ENCODE data around the gene EFNA3.
A peak's percentile ranks its signal among the peaks of the same experiment; 100 is the strongest.

Gene EFNA3

DNA sequence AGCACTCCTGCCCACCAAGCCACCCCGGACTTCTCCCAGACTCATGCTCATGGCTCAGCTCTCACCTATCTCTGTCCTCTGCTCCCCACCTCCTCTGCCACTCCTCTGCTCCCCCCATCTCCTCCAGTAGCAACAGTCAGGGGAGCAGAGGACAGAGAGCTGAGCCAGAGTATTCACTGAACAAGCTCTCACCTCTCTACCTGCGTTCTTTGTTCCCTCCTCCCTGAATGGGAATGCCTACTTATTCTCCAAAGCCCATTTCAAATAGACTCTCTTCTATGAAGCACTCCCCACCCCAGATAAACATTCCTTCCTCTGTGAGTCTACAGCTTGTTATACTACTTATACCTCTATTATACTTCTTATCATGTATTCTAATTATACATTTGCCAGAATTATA lies 42.6 kb downstream of the EFNA3 start:
- TF ChIP-seq, protein P1, sequence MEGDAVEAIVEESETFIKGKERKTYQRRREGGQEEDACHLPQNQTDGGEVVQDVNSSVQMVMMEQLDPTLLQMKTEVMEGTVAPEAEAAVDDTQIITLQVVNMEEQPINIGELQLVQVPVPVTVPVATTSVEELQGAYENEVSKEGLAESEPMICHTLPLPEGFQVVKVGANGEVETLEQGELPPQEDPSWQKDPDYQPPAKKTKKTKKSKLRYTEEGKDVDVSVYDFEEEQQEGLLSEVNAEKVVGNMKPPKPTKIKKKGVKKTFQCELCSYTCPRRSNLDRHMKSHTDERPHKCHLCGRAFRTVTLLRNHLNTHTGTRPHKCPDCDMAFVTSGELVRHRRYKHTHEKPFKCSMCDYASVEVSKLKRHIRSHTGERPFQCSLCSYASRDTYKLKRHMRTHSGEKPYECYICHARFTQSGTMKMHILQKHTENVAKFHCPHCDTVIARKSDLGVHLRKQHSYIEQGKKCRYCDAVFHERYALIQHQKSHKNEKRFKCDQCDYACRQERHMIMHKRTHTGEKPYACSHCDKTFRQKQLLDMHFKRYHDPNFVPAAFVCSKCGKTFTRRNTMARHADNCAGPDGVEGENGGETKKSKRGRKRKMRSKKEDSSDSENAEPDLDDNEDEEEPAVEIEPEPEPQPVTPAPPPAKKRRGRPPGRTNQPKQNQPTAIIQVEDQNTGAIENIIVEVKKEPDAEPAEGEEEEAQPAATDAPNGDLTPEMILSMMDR (IDR thresholded peaks at IDR 0.05; ENCODE audit: low read depth, low read length, missing control alignments) = no peak
- H3K4me3 ChIP-seq (ENCODE audit: low read depth, low read length) = no peak overlapping the region
- in situ Hi-C loops (cut with HindIII; ENCODE audit: low sequenced_read_pairs) = no loop called here
- no peak for DNase-seq (ENCODE audit: low read depth)

DNA sequence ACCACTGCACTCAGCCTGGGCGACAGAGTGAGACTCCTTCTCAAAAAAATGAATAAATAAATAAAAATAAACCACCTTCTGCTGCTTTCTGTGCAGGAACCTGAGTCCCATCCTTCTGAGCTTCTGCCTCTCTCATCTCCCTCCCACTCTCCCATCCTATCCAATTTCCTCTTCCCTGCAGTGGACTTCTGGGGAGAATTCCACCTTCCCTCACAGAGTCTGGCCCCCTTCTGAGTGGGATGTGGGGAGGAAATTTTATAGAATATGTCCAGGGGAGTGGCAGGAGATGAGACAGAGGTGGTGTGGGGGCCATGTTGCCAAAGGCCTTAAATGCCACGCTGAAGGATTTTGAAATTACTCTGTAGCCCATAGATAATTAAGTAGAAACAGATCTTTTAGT lies 43.7 kb downstream of the EFNA3 start:
- no peak for DNase-seq (ENCODE audit: low read depth)
- in situ Hi-C loops (cut with HindIII; ENCODE audit: low sequenced_read_pairs) = no loop called here
- no peak overlapping the region for H3K4me3 ChIP-seq (ENCODE audit: low read depth, low read length)
- TF ChIP-seq, protein P1 (IDR thresholded peaks at IDR 0.05; ENCODE audit: low read depth, low read length, missing control alignments) = no peak

DNA sequence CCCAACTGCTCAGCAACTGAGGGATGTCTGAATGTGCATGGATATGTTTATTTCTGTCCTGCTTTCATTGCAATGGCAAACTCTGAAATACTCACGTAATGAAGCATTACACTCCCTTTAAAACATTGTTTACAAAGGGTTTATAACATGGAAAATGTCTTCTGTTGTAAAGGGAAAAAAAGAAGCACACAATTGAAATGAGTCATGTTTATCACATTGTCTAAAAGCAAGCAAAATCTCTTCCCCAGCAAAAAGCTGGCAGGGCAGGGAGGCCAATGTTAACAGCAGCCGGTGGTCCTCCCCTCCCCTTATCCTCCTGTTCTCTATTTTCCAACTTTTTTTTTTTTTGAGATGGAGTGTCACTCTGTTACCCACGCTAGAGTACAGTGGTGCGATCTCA lies 45.2 kb downstream of the EFNA3 start:
- DNase-seq (ENCODE audit: low read depth) = no peak
- no peak overlapping the region for H3K4me3 ChIP-seq (ENCODE audit: low read depth, low read length)
- TF ChIP-seq, protein P1 (IDR thresholded peaks at IDR 0.05; ENCODE audit: low read depth, low read length, missing control alignments) = no peak
- in situ Hi-C loops (cut with HindIII; ENCODE audit: low sequenced_read_pairs) = no loop called here

DNA sequence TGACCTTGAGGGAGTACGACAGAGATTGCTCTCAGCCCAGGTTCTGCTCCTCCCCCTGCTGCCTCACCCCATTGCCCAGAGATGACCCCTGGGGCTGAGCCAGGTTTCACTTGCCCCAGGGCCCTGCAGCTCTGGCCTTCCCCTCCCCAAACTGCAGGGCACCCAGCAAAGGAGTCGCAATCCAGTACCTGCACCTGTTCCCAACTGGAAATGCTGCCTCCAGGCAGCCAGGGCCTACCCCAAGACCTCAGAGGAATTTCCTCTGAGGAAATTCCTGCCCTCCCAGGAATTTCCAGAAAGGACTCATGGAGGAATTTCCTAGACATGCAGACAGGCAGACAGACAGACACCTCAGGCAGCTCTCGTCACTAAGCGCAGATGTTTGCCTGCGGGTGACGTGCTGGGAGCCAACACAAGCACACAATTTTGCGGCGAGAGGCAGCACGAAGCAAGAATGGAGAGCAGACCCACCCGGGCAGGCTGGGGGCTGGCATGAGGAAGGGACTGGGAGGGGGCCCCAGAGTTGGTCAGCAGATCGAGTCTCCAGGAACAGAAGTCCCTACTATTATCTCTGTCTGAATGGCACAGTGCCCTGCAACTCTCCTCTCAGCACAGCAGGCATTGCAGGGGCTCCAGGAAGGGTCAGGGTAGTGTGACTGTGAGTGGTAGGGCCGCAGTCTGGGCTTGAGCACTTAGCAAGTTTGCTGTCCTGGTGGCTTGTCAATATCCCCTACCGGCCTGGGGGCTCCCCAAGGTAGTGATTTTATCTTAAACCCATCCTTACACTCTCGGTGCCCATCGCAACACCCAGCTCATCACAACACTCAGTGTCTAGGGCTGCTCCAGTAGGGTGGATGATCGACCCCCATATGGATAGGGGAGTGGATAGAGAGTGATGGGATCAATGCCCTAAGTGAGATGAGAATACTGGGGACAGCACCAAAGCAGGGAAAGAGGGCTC lies 46.1 kb downstream of the EFNA3 start:
- TF ChIP-seq, protein P1 (IDR thresholded peaks at IDR 0.05; ENCODE audit: low read depth, low read length, missing control alignments) = no peak
- H3K4me3 ChIP-seq (ENCODE audit: low read depth, low read length) = no peak overlapping the region
- in situ Hi-C loops (cut with HindIII; ENCODE audit: low sequenced_read_pairs) = no loop called here
- no peak for DNase-seq (ENCODE audit: low read depth)

DNA sequence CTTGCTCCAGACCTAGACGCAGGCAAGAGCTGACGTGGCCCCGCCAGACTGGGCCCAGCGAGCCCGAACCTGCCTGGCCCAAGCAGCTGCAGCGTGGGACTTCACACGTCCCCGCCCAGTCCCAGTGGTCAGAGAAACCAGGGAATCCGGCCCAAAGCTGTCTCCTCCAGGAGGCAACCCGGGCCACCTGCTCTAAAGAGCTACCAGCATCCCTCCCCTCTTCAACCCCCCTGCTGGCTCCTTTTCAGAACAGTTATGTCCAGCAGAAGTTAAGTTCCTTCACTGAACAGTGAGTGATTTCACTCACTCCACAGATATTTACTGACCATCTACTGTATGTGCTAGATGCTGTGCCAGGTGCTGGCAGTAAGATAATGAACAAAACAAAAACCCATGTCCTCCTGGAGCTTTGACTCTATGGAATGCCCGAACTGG lies 46.9 kb downstream of the EFNA3 start:
- no peak for DNase-seq (ENCODE audit: low read depth)
- no peak overlapping the region for H3K4me3 ChIP-seq (ENCODE audit: low read depth, low read length)
- in situ Hi-C loops (cut with HindIII; ENCODE audit: low sequenced_read_pairs) = no loop called here
- TF ChIP-seq, protein P1 (IDR thresholded peaks at IDR 0.05; ENCODE audit: low read depth, low read length, missing control alignments) = no peak

DNA sequence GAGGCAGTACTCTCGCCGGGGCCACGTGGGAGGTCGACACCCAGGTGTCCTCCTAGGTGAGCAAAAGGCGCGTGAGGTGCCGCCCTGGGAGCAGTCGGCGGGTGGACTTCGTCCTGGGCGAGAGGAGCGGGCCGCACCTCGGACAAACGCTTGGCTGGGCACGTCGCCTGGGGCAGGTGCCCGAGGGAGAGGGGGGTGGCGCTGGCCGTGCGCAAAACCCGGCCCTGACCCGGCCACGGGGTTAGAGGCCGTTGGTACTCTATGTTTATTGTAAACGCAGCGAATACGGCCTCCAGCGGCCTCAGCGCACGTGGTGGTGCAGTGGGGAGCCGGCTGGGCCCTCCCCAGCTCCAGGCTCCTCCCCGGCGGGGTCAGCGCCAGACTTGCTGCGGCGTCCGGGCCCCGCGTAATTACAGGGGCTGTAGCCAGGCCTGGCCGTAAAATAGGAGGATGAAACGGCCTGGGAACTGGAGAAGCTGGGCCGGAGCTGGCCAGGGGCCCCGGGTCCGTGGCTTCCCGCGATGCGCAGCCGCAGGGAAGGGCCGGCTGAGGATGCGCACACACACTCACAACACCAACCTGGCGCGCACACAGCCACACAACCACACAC lies 47.4 kb downstream of the EFNA3 start:
- no peak for DNase-seq (ENCODE audit: low read depth)
- TF ChIP-seq, protein P1 (IDR thresholded peaks at IDR 0.05; ENCODE audit: low read depth, low read length, missing control alignments) = no peak
- H3K4me3 ChIP-seq (ENCODE audit: low read depth, low read length) = peak overlapping the region; percentile 46
- in situ Hi-C loops (cut with HindIII; ENCODE audit: low sequenced_read_pairs) = no loop called here
